Activated CD8-positive, alpha-beta T cell treated with anti-CD3 and anti-CD28 coated beads for 36 hours (primary cell): ENCODE measurements around the gene NAXD. TPM values are rescaled to one million over a fixed set of nuclear protein-coding genes. Genes with fewer than 3 reads are reported as not detected.
"Not testable (repeated sequence)": the region's sequence is repeated elsewhere in the genome, so short reads cannot be mapped to it uniquely, and the experiment has no call there.

ENCODE experiments used
- ATAC-seq: fragments of 200-7000 bp; cut with Tn5 transposase; one replicate; pipeline ENCODE4 v1.10.0; 2021; ENCODE audit warnings: mild to moderate bottlenecking, moderate library complexity
- CTCF ChIA-PET: fragments of 350-600 bp; sonication (Branson Sonifier 250); formaldehyde crosslinking; loops from one replicate; lab custom pipeline; 2021; ENCODE audit warnings: antibody characterized with exemption; lab: Charles Lee
- POLR2A ChIA-PET: fragments of 350-600 bp; sonication (Branson Sonifier 250); formaldehyde crosslinking; loops from one replicate; lab custom pipeline; 2021; ENCODE audit warnings: antibody characterized with exemption; lab: Charles Lee
- DNase-seq: peaks from one replicate; pipeline ENCODE4 v3.0.0-alpha.2; 2020
- H3K27ac Mint-ChIP-seq: one replicate; pipeline ENCODE4 v1.8.0; 2021; ENCODE audit warnings: mild to moderate bottlenecking, mixed read lengths
- H3K27me3 Mint-ChIP-seq: one replicate; pipeline ENCODE4 v1.8.0; 2021; ENCODE audit warnings: mixed read lengths
- H3K36me3 Mint-ChIP-seq: one replicate; pipeline ENCODE4 v1.8.0; 2021; ENCODE audit warnings: low read depth, mixed read lengths
- H3K4me1 Mint-ChIP-seq: one replicate; pipeline ENCODE4 v1.8.0; 2021; ENCODE audit warnings: low read depth, mixed read lengths
- H3K4me3 Mint-ChIP-seq: one replicate; pipeline ENCODE4 v1.8.0; 2021; ENCODE audit warnings: mild to moderate bottlenecking, moderate library complexity, mixed read lengths
- H3K9me3 Mint-ChIP-seq: one replicate; pipeline ENCODE4 v1.8.0; 2021; ENCODE audit warnings: mixed read lengths
- CTCF ChIP-seq: fragments of 200-600 bp; IDR thresholded peaks from one replicate; pipeline ENCODE4 v1.8.0; 2022; ENCODE audit warnings: antibody characterized with exemption, mild to moderate bottlenecking
- intact Hi-C: fragments of 100-400 bp; cut with micrococcal nuclease; formaldehyde crosslinking; loops from one replicate; pipeline ENCODE4 v1.10.0; 2022
- total RNA-seq, 2 experiments: library from RNA; stranded (reverse); gene quantifications; one replicate each; pipeline ENCODE4 v1.2.3, GENCODE V29; 2021

NAXD gene
- total RNA-seq, 2 experiments from 2014 or later, result 22.7 to 24.8 TPM

GRCh38 chr13:110627761-110628476 lies 12.6 kb downstream of the NAXD start:
- ATAC-seq, result no peak
- no peak for DNase-seq
- POLR2A ChIA-PET, result no interaction called here
- CTCF ChIA-PET, result no interaction called here
- TF ChIP-seq CTCF, result no peak
- intact Hi-C loops, result no loop called here
- Mint-ChIP-seq H3K27me3 (no peaks in the 10 kb centered on the region), H3K4me1 (peaks cover 47% of the 10 kb centered on the region), H3K36me3 (peaks cover 26% of the 10 kb centered on the region), H3K4me3 (no peak overlapping the region), H3K27ac (no peak overlapping the region), H3K9me3 (no peaks in the 10 kb centered on the region)

GRCh38 chr13:110628477-110628793 lies 13.1 kb downstream of the NAXD start:
- ChIA-PET POLR2A (no interaction called here), CTCF (no interaction called here)
- intact Hi-C loops, result no loop called here
- H3K36me3 Mint-ChIP-seq, result peaks cover 26% of the 10 kb centered on the region
- no peaks in the 10 kb centered on the region for H3K9me3 Mint-ChIP-seq
- no peak overlapping the region for H3K4me3 Mint-ChIP-seq
- no peak for TF ChIP-seq CTCF
- no peak overlapping the region for H3K27ac Mint-ChIP-seq
- peaks cover 47% of the 10 kb centered on the region for H3K4me1 Mint-ChIP-seq
- DNase-seq (no peak), ATAC-seq (no peak)
- no peaks in the 10 kb centered on the region for H3K27me3 Mint-ChIP-seq

- H3K27me3 Mint-ChIP-seq, result no peaks in the 10 kb centered on the region
- POLR2A ChIA-PET, result no interaction called here
- no peak for ATAC-seq
- H3K4me1 Mint-ChIP-seq, result peaks cover 47% of the 10 kb centered on the region
- TF ChIP-seq CTCF, result no peak
- H3K27ac Mint-ChIP-seq, result no peak overlapping the region
- intact Hi-C loops, result no loop called here
- H3K9me3 Mint-ChIP-seq, result no peaks in the 10 kb centered on the region
- no peak for DNase-seq
- no peak overlapping the region for H3K4me3 Mint-ChIP-seq
- peaks cover 26% of the 10 kb centered on the region for H3K36me3 Mint-ChIP-seq
- CTCF ChIA-PET, result no interaction called here
These were observed 13.8 kb downstream of the NAXD start for GRCh38 chr13:110628952-110629701.

- peaks cover 26% of the 10 kb centered on the region for H3K36me3 Mint-ChIP-seq
- DNase-seq (peak; percentile 64), ATAC-seq (peak; percentile 51)
- no peak overlapping the region for H3K4me3 Mint-ChIP-seq
- no peaks in the 10 kb centered on the region for H3K27me3 Mint-ChIP-seq
- intact Hi-C loops, result no loop called here
- ChIA-PET POLR2A (no interaction called here), CTCF (interaction anchor here (1.0 kb wide), 1 partner anchor 15 kb away, joined by 3 read pairs; no protein-coding TSS in a partner anchor)
- peak overlapping the region; percentile 65 for H3K27ac Mint-ChIP-seq
- no peaks in the 10 kb centered on the region for H3K9me3 Mint-ChIP-seq
- no peak for TF ChIP-seq CTCF
- H3K4me1 Mint-ChIP-seq, result peaks cover 47% of the 10 kb centered on the region
These were observed 14.4 kb downstream of the NAXD start for GRCh38 chr13:110629735-110630134.

- POLR2A ChIA-PET, result interaction anchor here (1.1 kb wide), 1 partner anchor 10 kb away, joined by 3 read pairs; no protein-coding TSS in a partner anchor
- H3K36me3 Mint-ChIP-seq, result peaks cover 25% of the 10 kb centered on the region
- CTCF ChIA-PET, result interaction anchor here (0.6 to 1.0 kb wide), 2 partner anchors 14 to 1433 kb away, joined by 3 read pairs; no protein-coding TSS in a partner anchor
- intact Hi-C loops, result no loop called here
- H3K27ac Mint-ChIP-seq, result no peak overlapping the region
- no peak for DNase-seq
- no peak for ATAC-seq
- no peak overlapping the region for H3K4me3 Mint-ChIP-seq
- H3K9me3 Mint-ChIP-seq, result no peaks in the 10 kb centered on the region
- no peaks in the 10 kb centered on the region for H3K27me3 Mint-ChIP-seq
- no peak for TF ChIP-seq CTCF
- peaks cover 46% of the 10 kb centered on the region for H3K4me1 Mint-ChIP-seq
These were observed 15.3 kb downstream of the NAXD start for GRCh38 chr13:110630566-110631119.

GRCh38 chr13:110632255-110632654 lies 16.9 kb downstream of the NAXD start:
- POLR2A ChIA-PET, CTCF ChIA-PET, intact Hi-C loops, H3K9me3 Mint-ChIP-seq, H3K4me3 Mint-ChIP-seq, H3K27me3 Mint-ChIP-seq, ATAC-seq: not testable (repeated sequence)
- H3K27ac Mint-ChIP-seq, result peak overlapping the region; percentile 69
- H3K4me1 Mint-ChIP-seq, result peaks cover 39% of the 10 kb centered on the region
- peaks cover 29% of the 10 kb centered on the region for H3K36me3 Mint-ChIP-seq
- DNase-seq, result peak; percentile 14
